ENCODE data around the gene TYK2. TPM values are rescaled to one million over a fixed set of nuclear protein-coding genes. Genes with fewer than 3 reads are reported as not detected.

The TYK2 gene
- total RNA-seq, 4 donors from 2014 or later = 111 to 463 (median 201) TPM

- TF ChIP-seq POLR2AphosphoS5 (IDR thresholded peaks at IDR 0.05) (peak in 2 of 3 donors; percentile 27 to 33), EP300 (IDR thresholded peaks at IDR 0.05; ENCODE audit: low read depth) (no peak), POLR2A (IDR thresholded peaks at IDR 0.05) (peak; percentile 29)
- Histone ChIP-seq H3K4me3 (no peak overlapping the region), H3K27me3 (no peaks in the 10 kb centered on the region), H3K9me3 (no peaks in the 10 kb centered on the region), H3K27ac (peak overlapping the region; percentile 76 to 79 (median 77)), H3K36me3 (peaks cover 0 to 41% (median 10%) of the 10 kb centered on the region in 4 donors), H3K4me1 (peaks cover 9 to 18% (median 16%) of the 10 kb centered on the region in 4 donors)
- DNase-seq = peak; percentile 88
- in situ Hi-C loops (cut with MboI; ENCODE audit: low pct_ligation_motif_present in 1 of 4, low pct_unique_long_range_greater_than_20kb in 1 of 4, low sequenced_read_pairs in 3 of 4) (no loop called here), intact Hi-C loops (cut with DNase I; ENCODE audit: low total_unique reads) (no loop called here)
- 60 to 61% methylated on average over 4 to 17 of the region's 19 CpGs for WGBS, 2 donors (ENCODE audit: low coverage in 1 of 2)
Observed at GRCh38 chr19:10321874-10322835, 58.2 kb downstream of the TYK2 start.

- no peaks in the 10 kb centered on the region for H3K9me3 ChIP-seq
- TF ChIP-seq POLR2AphosphoS5 (IDR thresholded peaks at IDR 0.05) (no peak), POLR2A (IDR thresholded peaks at IDR 0.05) (no peak), EP300 (IDR thresholded peaks at IDR 0.05; ENCODE audit: low read depth) (no peak), CTCF (IDR thresholded peaks at IDR 0.05) (no peak)
- no peaks in the 10 kb centered on the region for H3K27me3 ChIP-seq
- in situ Hi-C loops (cut with MboI; ENCODE audit: low pct_ligation_motif_present in 1 of 4, low pct_unique_long_range_greater_than_20kb in 1 of 4, low sequenced_read_pairs in 3 of 4) (no loop called here), intact Hi-C loops (cut with DNase I; ENCODE audit: low total_unique reads) (no loop called here)
- H3K27ac ChIP-seq = peak overlapping the region; percentile 76 to 79 (median 77)
- peak; percentile 81 for DNase-seq
- no peak overlapping the region for H3K4me3 ChIP-seq
- peaks cover 0 to 41% (median 8%) of the 10 kb centered on the region in 4 donors for H3K36me3 ChIP-seq
- H3K4me1 ChIP-seq = peaks cover 9 to 18% (median 16%) of the 10 kb centered on the region in 4 donors
- WGBS, 2 donors (ENCODE audit: low coverage in 1 of 2) = 65% methylated on average over 11 of the region's 11 CpGs; no CpG with 5 or more reads in 1 of the 2 donors
Observed at GRCh38 chr19:10321417-10321797, 59.0 kb downstream of the TYK2 start.

GRCh38 chr19:10320602-10321416 lies 59.6 kb downstream of the TYK2 start:
- H3K27ac ChIP-seq = peak overlapping the region; percentile 76 to 79 (median 77)
- no peaks in the 10 kb centered on the region for H3K9me3 ChIP-seq
- peaks cover 9 to 22% (median 21%) of the 10 kb centered on the region in 4 donors for H3K4me1 ChIP-seq
- no peak for TF ChIP-seq CTCF (IDR thresholded peaks at IDR 0.05)
- no peak for TF ChIP-seq POLR2AphosphoS5 (IDR thresholded peaks at IDR 0.05)
- TF ChIP-seq POLR2A (IDR thresholded peaks at IDR 0.05) = no peak
- TF ChIP-seq EP300 (IDR thresholded peaks at IDR 0.05; ENCODE audit: low read depth) = no peak
- peaks cover 0 to 35% (median 6%) of the 10 kb centered on the region in 4 donors for H3K36me3 ChIP-seq
- 93% methylated on average over 23 of the region's 32 CpGs; no CpG with 5 or more reads in 1 of the 2 donors for WGBS, 2 donors (ENCODE audit: low coverage in 1 of 2)
- no peak for DNase-seq
- in situ Hi-C loops (cut with MboI; ENCODE audit: low pct_ligation_motif_present in 1 of 4, low pct_unique_long_range_greater_than_20kb in 1 of 4, low sequenced_read_pairs in 3 of 4) (no loop called here), intact Hi-C loops (cut with DNase I; ENCODE audit: low total_unique reads) (no loop called here)
- H3K4me3 ChIP-seq = no peak overlapping the region
- H3K27me3 ChIP-seq = no peaks in the 10 kb centered on the region

GRCh38 chr19:10318807-10319682 lies 61.3 kb downstream of the TYK2 start:
- peaks cover 9 to 31% (median 30%) of the 10 kb centered on the region in 4 donors for H3K4me1 ChIP-seq
- 90 to 91% methylated on average over 2 to 13 of the region's 13 CpGs for WGBS, 2 donors (ENCODE audit: low coverage in 1 of 2)
- no peak for DNase-seq
- intact Hi-C loops (cut with DNase I; ENCODE audit: low total_unique reads) (no loop called here), in situ Hi-C loops (cut with MboI; ENCODE audit: low pct_ligation_motif_present in 1 of 4, low pct_unique_long_range_greater_than_20kb in 1 of 4, low sequenced_read_pairs in 3 of 4) (no loop called here)
- no peaks in the 10 kb centered on the region for H3K9me3 ChIP-seq
- H3K27me3 ChIP-seq = no peaks in the 10 kb centered on the region
- no peak overlapping the region for H3K4me3 ChIP-seq
- TF ChIP-seq EP300 (IDR thresholded peaks at IDR 0.05; ENCODE audit: low read depth) (no peak), POLR2A (IDR thresholded peaks at IDR 0.05) (no peak), POLR2AphosphoS5 (IDR thresholded peaks at IDR 0.05) (no peak), CTCF (IDR thresholded peaks at IDR 0.05) (no peak)
- H3K27ac ChIP-seq = no peak overlapping the region
- peaks cover 0 to 24% (median 0%) of the 10 kb centered on the region in 4 donors for H3K36me3 ChIP-seq

All from transverse colon (tissue), 4 donors.